Measurements from ENCODE around the gene LRRC18.

Gene LRRC18

DNA sequence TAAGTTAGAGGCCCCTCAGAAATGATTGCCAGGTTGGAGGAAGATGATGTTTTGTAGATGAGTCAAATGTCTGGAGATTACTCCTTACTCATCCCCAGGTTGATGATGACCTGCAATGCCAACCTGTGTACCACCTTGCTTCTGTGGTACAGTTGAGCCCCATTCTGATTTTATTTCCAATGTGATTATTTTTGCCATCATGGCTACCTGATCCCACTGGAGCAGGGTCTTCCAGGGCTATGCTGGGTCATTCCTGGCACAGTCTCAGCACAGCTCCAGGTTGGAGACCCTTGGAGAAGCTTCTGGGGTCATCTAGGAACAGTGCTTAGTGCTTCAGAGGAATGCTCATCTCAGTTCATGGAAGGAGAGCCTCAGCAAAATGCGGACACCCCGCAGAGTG, 34.3 kb downstream of the LRRC18 start:
- no peak for DNase-seq

DNA sequence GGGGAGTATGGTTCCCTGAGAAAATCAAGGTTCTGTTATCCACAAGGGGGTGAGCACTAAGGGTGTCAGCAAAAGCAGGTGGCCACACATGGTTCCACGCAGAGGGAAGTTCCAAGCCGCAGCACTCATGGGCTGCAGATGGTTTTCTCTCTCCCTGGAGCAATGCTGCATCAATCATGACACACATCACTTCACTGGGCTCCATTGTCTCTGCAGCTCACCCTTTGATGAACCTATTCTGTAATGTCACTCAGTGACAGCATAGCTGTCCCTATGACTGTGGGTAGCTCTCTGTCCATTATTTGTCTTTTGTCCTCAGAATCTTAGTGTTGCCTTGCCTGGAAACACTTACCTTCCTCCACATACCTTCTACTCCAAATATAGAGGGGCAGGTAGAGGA, 34.8 kb downstream of the LRRC18 start:
- DNase-seq: no peak

DNA sequence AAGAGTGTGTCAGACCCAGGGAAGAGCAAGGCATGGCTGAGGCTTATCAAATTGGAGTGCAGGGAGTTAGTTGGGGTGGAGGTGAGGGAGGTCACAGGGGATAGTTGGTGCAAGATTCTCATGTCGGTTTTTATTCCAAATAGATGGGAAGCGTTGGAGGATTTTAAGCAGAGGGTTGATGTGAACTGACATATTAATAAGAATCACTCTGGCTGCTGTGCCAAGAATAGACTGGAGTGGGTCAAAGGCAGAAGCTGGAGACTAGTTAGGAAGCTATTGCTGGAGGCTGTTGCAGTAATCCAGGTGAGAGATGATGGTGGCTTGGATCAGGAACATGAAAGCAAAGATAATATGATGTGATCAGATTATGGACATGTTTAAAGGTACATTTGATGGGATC, 36.5 kb downstream of the LRRC18 start:
- no peak for DNase-seq

DNA sequence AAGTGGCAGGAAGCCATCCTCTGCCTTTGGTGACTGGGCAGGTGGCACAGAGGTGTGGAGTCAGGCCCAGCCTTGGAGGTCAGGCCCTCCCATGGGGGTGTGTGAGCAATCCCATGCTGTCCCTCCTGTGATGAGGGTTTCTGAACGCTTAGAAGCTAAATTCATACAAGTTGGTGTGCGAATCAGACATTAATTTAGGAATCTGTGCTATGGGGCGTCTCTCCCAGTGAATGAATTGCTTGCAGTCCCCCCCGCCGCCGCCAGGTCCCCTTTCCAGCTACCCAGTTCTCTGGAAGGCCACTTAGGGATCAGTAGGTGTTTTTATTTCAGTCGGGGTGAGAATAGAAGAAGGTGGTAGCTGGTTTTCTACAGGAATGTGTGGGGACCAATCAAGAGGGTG, 37.5 kb downstream of the LRRC18 start:
- DNase-seq: no peak

DNA sequence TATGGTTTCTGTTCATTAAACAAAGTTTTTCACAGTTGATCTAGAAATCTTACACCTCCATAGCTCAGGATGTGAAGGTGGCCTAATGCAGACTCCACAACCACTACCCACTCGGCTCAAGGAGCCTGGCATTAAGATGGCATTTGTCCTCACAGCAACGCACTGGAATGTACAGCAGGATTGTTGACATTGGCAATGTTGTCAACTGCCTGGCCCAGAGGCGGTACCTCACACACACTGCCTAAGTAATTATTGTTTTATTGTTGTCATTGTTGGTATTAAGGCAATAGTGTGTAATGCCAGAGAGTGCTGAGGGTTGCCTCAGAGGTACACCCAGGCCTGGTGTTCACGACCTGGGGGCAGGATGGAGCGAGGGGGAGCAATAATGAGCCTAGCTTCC, 38.3 kb downstream of the LRRC18 start:
- no peak for DNase-seq

DNA sequence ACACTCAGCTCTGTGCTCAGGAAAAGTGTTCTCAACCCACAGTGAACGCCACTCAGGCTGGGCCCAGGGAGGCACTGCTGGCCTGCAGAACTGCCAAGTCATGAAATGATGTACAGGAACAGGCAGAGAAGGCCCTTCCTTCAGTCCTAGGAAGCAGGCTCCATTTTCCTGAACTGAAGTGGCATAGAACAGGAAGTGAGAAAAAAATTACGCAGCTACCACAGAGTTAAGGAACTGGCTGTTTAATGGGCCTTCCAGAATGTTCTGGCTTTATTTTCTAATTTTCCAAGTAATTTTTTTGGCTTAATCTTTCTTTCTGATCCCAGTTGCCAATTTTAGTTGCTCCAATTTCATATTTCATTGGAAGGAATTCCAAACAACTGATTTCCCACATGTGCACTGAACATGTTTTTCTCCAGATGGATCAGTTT, 39.3 kb downstream of the LRRC18 start:
- no peak for DNase-seq

DNA sequence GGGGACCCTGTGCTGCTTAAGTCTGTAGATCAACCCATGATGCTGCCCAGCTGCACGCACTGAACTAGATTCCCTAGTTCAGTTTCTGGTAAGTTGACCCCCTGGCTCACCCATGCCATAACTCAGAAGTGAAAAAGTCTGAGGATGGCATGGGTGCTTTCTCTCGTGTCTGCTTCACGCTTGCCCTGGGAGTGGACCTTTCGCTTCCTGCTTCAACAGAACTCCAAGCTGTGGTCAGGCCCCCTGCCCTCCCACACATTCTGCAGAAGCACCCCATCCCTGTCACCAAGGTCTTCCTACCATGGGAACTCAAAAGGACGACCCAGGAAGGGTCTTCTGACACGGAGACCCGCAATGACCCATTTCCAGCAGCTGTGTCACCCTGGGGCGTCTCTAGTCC, 39.9 kb downstream of the LRRC18 start:
- DNase-seq: no peak

DNA sequence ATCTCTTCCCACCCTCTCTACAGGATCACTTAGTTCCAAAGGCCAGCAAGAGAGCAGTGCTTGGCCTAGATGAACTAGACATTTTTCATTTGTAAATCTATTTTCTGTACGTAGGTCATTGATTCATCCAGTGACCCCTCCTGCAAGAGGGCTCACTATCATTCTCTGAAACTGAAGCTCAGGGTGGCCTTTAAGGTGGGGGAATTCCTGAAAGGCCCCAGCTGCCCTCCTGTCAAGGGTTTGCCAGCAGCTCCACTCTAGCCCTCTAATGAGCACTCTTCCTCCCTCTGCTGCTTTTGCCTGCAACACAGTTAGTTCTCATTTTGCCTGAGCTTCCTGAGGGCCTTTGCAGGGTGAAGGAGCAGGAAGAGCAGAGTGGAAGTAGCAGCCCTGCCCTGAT, 41.2 kb downstream of the LRRC18 start:
- no peak for DNase-seq

DNA sequence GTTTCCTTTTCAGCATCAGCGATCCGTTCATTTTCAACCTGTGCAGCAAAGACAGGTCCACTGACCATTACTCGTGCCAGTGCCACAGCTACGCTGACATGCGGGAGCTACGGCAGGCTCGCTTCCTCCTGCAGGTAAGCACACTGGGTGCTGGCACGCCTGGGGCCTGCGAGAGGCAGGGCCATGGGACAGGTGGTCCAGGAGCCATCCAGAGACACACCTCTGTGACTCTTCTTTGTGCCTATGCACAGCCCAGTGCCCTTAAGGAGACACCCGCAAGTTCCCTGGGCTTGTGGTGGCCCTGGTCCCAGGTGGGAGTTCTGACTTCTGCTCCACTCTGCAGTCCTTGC, 42.2 kb downstream of the LRRC18 start:
- DNase-seq: no peak

DNA sequence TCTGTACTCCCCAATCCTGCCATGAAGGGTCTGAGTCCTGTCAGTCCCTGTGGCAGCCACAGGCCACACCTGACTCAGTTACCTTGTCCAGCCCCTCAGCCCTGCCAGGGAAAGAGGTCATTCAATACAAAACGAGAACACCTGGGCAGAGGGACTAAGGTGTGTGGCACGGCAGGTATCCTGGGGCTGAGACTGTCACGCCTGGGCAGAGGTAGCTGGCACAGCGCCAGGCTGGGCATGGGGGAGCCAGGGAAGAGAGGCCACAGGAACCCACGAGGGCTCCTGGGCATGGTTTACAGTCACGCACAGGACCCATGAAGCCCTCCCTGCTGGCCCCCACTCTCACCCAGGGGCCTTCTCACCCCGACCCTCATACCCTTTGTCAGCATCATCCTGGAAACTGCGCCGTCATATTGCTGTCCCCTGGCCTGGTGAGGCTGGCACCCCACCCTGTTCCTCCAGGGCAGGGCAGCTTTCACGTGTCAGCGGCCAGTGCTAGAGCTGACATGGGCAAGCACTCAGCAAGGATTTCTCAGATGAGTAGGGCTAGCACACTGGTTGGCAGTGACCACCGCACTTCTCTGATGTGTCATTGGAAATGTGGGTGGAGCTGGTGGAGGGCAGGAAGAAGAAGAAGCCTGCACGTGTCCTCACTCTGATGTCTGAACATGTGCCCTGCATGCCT, 42.7 kb downstream of the LRRC18 start:
- no peak for DNase-seq

DNA sequence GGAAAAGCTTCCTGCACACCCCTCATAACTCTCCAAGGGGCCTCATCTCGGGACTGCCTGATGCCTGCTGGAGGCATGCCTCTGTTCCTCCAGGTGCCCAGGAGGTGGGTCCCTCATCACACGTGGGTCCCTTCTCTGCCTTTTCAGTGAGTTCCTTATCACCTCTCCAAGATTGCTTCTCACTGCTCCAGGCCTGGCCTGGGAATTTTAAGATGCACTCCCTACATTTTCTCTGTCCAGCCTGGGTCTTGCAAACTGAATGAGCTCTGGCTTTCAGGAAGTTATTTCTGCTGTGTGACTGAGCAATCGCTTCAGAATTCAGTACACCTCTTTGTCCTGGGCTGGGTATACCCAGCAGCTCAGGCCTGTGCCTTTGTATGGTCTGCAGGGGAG, 43.8 kb downstream of the LRRC18 start:
- no peak for DNase-seq

DNA sequence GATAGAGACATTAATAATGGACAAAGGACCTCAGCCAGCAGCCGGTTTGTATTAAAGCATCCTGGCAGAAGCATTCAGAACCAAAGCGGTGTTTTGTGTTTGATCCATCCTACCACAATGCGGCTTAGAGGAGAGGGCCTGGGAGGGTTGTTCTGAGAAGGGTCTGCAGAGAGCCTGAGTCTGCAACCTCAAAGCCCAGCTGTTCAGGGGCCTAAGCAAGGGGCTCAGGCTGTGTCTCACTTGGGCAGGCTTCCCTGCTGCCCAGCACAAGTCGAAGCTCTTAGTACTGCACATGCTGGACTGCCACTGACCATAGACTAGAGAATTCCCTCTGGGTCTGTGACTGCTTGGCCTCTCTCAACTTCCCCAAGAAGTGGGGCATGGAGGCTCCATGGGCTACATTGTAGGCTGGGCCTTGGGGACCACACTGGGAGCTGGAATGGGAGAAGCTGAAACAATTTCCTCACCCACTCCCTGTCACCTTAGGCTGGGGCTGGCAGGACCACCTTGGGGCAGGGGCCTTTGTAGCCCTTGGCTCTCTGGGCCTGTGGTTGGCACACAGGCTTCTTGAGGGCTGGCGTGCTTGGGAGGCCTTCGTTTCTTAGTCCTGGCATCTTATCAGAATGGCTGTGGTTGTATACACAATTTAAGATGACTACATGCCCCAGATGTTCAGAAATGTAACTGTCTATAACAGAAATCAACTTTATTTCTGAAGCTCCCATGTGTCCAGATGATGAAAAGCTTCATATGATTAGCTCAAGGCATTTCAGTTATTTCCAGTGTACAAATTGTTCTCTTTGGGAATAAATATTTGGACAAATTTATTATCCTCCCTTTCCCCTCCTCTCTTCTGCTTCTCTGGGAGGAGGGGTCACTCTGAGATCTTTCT, 44.5 kb downstream of the LRRC18 start:
- DNase-seq: no peak

DNA sequence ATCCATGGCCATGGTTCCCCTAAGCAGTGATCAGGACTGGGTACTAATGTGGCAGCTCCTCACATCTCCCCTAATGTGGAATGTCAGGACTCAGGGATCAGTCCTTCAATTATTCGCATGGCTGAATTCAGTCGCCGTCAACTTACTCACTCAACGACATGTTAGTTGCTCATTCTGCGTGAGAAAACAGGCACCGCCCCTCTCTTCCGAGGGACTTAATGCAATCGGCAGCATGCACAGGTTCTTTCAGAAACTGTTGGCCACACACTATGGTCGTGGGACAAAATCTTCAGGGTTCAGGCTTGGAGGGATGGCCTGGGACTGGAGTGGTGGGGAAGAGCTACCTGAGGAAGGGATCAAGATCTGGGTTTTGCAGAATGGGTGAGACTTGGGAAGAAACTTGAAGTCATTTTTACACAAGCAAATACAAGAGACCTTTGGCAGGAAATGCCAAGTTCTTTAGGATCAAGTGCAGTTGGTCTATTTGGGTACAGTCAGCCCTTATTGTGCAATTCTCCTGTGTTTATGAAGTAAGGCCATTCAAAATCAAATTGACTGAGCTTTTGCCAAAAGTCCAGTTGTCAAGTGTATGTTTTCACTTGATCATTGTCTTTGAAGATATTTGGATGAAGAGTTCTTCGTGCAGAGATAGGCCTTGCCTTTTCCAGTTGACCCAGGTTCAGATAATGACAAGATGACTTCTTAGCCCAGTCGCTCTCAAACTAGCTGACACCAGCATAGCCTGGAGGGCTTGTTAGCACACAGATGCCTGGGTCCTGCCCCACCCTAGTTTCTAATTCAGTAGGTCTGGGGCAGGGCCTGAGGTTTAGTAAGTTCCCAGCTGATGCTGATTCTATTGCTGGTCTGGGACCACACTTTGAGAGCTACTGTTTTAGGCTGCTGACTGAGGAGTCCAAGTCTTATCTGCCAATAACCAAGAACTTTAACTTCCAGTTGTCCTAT, 48.5 kb downstream of the LRRC18 start:
- no peak for DNase-seq

DNA sequence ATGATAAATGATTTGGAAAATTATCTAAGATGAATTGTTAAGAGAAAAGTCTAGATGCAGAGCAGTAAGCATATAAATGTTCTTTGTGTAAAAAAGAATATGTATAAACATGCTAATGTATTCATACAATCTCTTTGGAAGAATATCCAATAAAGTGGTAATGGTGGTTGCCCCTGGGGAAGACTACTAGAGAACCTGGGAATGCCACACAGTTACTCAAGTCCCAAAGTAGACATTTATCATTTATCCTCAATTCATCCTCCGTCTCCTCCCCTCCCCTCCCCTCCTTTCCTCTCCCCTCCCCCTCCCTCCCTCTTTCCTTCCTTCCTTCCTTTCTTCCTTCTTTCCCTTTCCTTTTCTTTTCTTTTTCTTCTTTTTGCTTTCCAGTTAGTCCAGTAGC, 51.7 kb downstream of the LRRC18 start:
- DNase-seq: no peak

DNA sequence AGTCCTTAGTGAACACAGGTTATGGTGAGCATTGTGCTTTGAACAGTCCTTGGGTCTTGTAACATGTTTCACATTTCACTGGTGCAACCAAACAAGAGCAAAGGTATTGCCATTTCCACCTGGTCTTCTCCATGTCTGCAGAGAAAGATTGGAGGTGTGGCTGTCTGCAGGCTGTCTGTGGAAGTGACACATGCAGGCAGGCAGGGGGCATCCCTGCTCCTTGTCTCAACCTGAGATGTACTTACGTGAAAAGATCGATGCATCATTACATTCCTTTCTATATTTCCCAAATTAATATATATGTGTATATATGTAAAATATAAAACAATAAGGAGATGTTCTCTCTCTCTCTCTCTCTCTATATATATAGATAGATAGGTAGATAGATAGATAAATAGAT, 54.3 kb downstream of the LRRC18 start:
- no peak for DNase-seq

DNA sequence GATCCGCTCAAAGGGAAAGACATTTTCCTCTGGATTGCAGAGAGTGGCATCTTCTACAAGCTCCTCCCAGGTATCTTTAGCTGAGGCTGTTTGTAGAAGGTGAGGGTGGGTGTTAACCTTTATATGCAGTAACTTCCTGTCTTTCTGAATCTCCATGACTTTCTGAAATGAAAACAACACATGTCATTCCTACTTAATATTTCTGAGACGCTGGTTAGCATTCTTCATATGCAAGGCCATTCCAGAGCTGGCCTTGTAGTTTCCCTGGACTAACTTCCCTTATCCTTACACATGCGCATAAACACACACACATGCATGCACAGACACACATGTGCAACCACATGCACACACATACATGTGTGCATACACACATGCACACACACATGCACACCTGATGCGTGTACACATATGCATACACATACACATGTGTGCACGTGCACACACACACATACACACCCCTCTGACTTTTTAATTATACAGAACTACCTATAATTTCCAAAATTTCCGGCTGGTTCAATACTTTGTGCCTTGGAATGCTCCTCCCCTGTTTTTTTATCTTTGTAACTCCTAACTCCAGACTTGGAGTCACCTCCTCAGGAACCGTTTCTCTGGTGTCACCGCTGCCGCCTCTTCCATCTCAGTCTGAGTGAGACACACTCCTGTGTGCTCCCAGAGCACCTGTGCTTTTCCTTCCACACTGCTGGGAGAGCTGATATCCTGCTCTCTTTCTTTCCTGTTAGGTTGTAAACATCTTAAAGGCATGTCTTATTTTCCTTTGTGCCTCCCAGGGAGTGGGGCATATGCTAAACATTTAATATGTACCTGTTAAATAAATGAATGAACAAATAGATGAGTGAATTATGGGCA, 55.2 kb downstream of the LRRC18 start:
- DNase-seq: no peak

DNA sequence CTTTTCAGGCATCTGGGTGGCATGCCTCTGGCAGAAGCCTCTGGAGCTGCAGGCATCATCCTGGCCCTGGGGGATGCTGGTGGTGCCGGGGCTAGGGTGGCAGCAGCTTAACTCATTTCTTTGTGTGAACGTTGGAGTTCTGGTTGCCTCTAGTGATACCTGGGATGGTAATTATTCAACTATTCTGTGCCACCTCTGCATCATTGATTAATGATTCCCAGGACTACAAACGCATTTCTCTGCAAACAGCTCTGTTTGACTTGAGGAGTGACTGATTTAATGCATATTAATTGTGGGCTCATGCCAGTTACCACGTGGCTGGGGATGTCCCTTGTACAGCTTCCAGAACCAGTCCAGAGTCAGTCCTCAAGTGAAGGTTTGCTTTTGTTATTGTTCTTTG, 55.9 kb downstream of the LRRC18 start:
- no peak for DNase-seq

DNA sequence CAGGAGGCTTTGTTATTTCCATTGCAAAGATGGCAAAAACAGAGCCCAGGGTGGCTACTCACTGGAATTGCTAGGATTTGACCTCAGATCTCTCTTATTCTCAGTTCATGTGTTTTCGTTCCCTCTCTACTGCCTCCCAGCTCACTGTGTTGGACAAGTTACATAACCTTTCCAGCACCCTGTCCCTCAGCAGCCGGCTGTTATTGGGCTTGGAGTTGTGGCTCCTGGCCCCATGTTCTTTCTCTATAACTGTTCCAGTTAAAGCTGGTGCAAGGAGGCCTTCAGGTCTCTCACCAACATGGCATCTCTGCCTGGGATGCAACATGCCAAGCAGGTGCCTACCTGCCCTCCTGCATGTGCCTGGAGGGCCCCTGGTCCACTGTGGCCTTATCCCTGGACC, 56.8 kb downstream of the LRRC18 start:
- DNase-seq: no peak

DNA sequence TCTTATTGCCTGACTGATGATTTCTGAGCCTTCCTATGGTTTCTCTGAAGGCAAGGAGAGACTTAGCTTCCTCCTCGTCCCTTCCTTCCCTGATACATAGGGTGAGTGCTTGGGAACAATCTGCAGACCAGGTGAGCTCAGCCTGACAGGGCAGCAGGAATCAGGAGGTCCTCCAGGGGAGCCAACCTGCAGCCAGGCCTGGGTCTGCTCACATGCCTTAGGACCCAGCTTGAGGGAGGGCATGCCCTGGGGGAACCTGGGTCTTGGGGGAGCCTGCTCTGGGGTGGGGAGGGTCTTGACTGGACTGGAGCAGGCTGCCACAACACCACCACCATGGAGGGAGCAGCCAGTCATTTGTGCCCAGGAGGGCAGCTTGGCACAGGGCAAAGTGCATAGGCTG, 57.7 kb downstream of the LRRC18 start:
- no peak for DNase-seq

DNA sequence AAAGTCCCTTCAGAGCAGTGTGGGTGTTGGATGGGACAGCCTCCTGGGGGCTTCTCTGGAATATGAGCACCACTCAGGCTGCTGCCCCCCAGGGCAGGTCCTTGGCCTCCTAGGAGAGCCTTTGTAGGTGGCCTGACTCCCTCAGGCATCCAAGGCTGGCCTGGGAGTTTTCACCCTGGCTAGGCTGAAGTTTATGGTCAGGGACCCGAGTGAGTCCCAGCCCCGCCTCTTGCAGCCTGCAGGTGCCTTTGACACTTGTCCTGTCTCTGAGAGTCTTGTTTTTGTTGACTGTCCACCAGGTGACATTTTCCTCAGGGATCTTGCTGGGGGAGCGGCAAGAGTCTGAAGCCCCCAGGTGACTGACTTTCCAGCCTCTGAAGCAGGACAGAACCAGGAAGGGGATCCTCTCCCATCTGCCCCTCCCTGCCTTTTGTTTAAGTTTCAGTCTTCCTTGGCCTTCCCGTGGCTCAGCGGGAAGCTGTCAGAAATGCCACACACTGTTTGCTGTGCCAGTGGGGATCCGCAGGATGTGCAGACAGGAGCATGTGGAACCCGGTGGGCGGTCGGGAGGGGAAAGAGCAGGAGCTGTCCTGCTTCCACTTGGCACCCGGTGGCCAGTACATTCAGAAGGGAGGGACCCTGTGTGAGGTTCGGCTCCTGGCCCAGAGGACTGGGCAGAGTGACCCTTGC, 59.5 kb downstream of the LRRC18 start:
- no peak for DNase-seq

DNA sequence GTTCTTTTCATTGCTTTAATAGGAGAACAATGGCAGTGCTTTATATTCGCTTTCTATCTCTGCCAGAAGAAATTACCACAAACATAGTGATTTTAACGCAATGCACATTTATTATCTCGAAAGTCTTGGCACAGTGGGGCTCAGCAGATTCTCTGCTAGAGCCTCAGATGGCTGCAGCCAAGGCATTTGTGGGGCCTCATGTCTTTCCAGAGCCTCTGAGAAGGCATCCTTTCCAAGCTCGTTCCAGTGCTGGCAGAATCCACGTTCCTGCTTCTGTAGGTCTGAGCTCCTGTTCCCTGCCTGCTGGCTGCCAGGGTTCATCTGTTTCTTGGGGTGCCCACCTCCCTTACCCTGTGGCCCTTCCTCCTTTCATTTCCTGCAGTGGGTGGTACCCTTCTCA, 60.2 kb downstream of the LRRC18 start:
- DNase-seq: no peak

DNA sequence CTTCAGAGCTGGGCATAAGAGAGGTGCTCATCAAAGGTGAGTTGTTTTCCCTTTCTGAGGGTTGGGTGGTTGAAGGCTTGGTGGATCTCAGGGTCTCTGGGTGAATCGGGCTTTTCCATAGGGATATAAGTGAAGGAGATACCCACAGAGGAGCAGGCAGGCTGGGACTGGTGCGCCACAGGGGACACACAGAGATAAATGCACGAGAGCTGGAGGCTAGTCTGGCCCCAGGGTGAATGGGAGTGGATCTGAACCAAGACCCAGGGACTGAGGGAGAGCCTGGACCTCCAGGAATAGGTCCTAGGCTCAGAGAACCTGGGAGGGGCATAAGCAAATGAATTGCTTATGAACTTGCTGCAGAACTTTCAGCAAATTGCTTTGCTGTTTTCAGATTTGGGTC, 61.5 kb downstream of the LRRC18 start:
- DNase-seq: no peak

All from NCI-H1092 treated with DMSO at 0.1 percent for 48 hours (cell line).